ENCODE data around the gene HMCN1.

HMCN1 gene

GRCh38 chr1:185720633-185721272, 13.4 kb upstream of the HMCN1 start:
- ChIA-PET POLR2A (no interaction called here), CTCF (interaction anchor here (0.5 to 1.3 kb wide), 6 partner anchors 12 to 650 kb away, joined by 3 to 6 read pairs (median 4); partner anchors contain the start of gene HMCN1)
- no peak for TF ChIP-seq SUZ12 (IDR thresholded peaks at IDR 0.05)
- TF ChIP-seq ARNT (IDR thresholded peaks at IDR 0.05), result no peak
- TF ChIP-seq ZNF384 (IDR thresholded peaks at IDR 0.05), result no peak
- no peak for DNase-seq (ENCODE audit: extremely low spot score)

GRCh38 chr1:185721553-185721952, 12.6 kb upstream of the HMCN1 start:
- no peak for TF ChIP-seq CTBP1 (IDR thresholded peaks at IDR 0.05; ENCODE audit: borderline replicate concordance)
- TF ChIP-seq ZNF384 (IDR thresholded peaks at IDR 0.05), result no peak
- TF ChIP-seq TARDBP (IDR thresholded peaks at IDR 0.05), result no peak
- no peak for TF ChIP-seq ELF4 (IDR thresholded peaks at IDR 0.05)
- no peak for TF ChIP-seq FOXK2 (IDR thresholded peaks at IDR 0.05)
- no peak for TF ChIP-seq BHLHE40 (IDR thresholded peaks at IDR 0.05; ENCODE audit: borderline replicate concordance)
- TF ChIP-seq FOXA1 (IDR thresholded peaks at IDR 0.05), result no peak
- TF ChIP-seq SUZ12 (IDR thresholded peaks at IDR 0.05), result no peak
- TF ChIP-seq PKNOX1 (IDR thresholded peaks at IDR 0.05), result no peak
- TF ChIP-seq LEF1 (IDR thresholded peaks at IDR 0.05; ENCODE audit: borderline replicate concordance), result no peak
- TF ChIP-seq NFRKB (IDR thresholded peaks at IDR 0.05), result no peak
- no peak for TF ChIP-seq FOXM1 (IDR thresholded peaks at IDR 0.05; ENCODE audit: borderline replicate concordance)
- TF ChIP-seq ARNT (IDR thresholded peaks at IDR 0.05), result no peak
- TF ChIP-seq SP1 (IDR thresholded peaks at IDR 0.05), result no peak
- no peak for TF ChIP-seq L3MBTL2 (conservative IDR thresholded peaks at IDR 0.05)
- TF ChIP-seq HDGF (IDR thresholded peaks at IDR 0.05; ENCODE audit: borderline replicate concordance), result no peak
- POLR2A ChIA-PET, result no interaction called here
- DNase-seq (ENCODE audit: extremely low spot score), result no peak
- CTCF ChIA-PET, result no interaction called here

- CTCF ChIA-PET, result no interaction called here
- no peak for TF ChIP-seq L3MBTL2 (conservative IDR thresholded peaks at IDR 0.05)
- no peak for TF ChIP-seq FOXK2 (IDR thresholded peaks at IDR 0.05)
- TF ChIP-seq FOXA1 (IDR thresholded peaks at IDR 0.05), result no peak
- no peak for TF ChIP-seq TARDBP (IDR thresholded peaks at IDR 0.05)
- TF ChIP-seq CTBP1 (IDR thresholded peaks at IDR 0.05; ENCODE audit: borderline replicate concordance), result no peak
- no peak for TF ChIP-seq HDGF (IDR thresholded peaks at IDR 0.05; ENCODE audit: borderline replicate concordance)
- no peak for TF ChIP-seq FOXM1 (IDR thresholded peaks at IDR 0.05; ENCODE audit: borderline replicate concordance)
- TF ChIP-seq LEF1 (IDR thresholded peaks at IDR 0.05; ENCODE audit: borderline replicate concordance), result no peak
- TF ChIP-seq SUZ12 (IDR thresholded peaks at IDR 0.05), result no peak
- TF ChIP-seq ZNF384 (IDR thresholded peaks at IDR 0.05), result no peak
- POLR2A ChIA-PET, result no interaction called here
- DNase-seq (ENCODE audit: extremely low spot score), result no peak
These were observed 12.1 kb upstream of the HMCN1 start for GRCh38 chr1:185722098-185722497.

- CTCF ChIA-PET, result no interaction called here
- POLR2A ChIA-PET, result no interaction called here
- no peak for TF ChIP-seq PKNOX1 (IDR thresholded peaks at IDR 0.05)
- no peak for TF ChIP-seq L3MBTL2 (conservative IDR thresholded peaks at IDR 0.05)
- no peak for TF ChIP-seq FOXK2 (IDR thresholded peaks at IDR 0.05)
- TF ChIP-seq HDGF (IDR thresholded peaks at IDR 0.05; ENCODE audit: borderline replicate concordance), result no peak
- TF ChIP-seq BHLHE40 (IDR thresholded peaks at IDR 0.05; ENCODE audit: borderline replicate concordance), result no peak
- TF ChIP-seq TARDBP (IDR thresholded peaks at IDR 0.05), result no peak
- TF ChIP-seq FOXM1 (IDR thresholded peaks at IDR 0.05; ENCODE audit: borderline replicate concordance), result no peak
- TF ChIP-seq CTBP1 (IDR thresholded peaks at IDR 0.05; ENCODE audit: borderline replicate concordance), result no peak
- no peak for TF ChIP-seq ARNT (IDR thresholded peaks at IDR 0.05)
- TF ChIP-seq ELF4 (IDR thresholded peaks at IDR 0.05), result no peak
- TF ChIP-seq FOXA1 (IDR thresholded peaks at IDR 0.05), result no peak
- no peak for TF ChIP-seq SP1 (IDR thresholded peaks at IDR 0.05)
- no peak for TF ChIP-seq SUZ12 (IDR thresholded peaks at IDR 0.05)
- TF ChIP-seq ZNF384 (IDR thresholded peaks at IDR 0.05), result no peak
- TF ChIP-seq LEF1 (IDR thresholded peaks at IDR 0.05; ENCODE audit: borderline replicate concordance), result no peak
- TF ChIP-seq NFRKB (IDR thresholded peaks at IDR 0.05), result no peak
- DNase-seq (ENCODE audit: extremely low spot score), result no peak
These were observed 6.5 kb upstream of the HMCN1 start for GRCh38 chr1:185727726-185728125.

GRCh38 chr1:185731446-185731845, 2.7 kb upstream of the HMCN1 start:
- DNase-seq (ENCODE audit: extremely low spot score), result no peak
- CTCF ChIA-PET, result no interaction called here
- POLR2A ChIA-PET, result no interaction called here
- TF ChIP-seq FOXA1 (IDR thresholded peaks at IDR 0.05), result no peak
- TF ChIP-seq ELF4 (IDR thresholded peaks at IDR 0.05), result no peak
- no peak for TF ChIP-seq HDGF (IDR thresholded peaks at IDR 0.05; ENCODE audit: borderline replicate concordance)
- TF ChIP-seq SUZ12 (IDR thresholded peaks at IDR 0.05), result no peak
- no peak for TF ChIP-seq L3MBTL2 (conservative IDR thresholded peaks at IDR 0.05)
- TF ChIP-seq TARDBP (IDR thresholded peaks at IDR 0.05), result no peak
- TF ChIP-seq LEF1 (IDR thresholded peaks at IDR 0.05; ENCODE audit: borderline replicate concordance), result no peak
- TF ChIP-seq SP1 (IDR thresholded peaks at IDR 0.05), result no peak
- TF ChIP-seq FOXM1 (IDR thresholded peaks at IDR 0.05; ENCODE audit: borderline replicate concordance), result no peak
- no peak for TF ChIP-seq BHLHE40 (IDR thresholded peaks at IDR 0.05; ENCODE audit: borderline replicate concordance)
- no peak for TF ChIP-seq ARNT (IDR thresholded peaks at IDR 0.05)
- no peak for TF ChIP-seq ZNF384 (IDR thresholded peaks at IDR 0.05)
- TF ChIP-seq NFRKB (IDR thresholded peaks at IDR 0.05), result no peak
- no peak for TF ChIP-seq CTBP1 (IDR thresholded peaks at IDR 0.05; ENCODE audit: borderline replicate concordance)
- no peak for TF ChIP-seq FOXK2 (IDR thresholded peaks at IDR 0.05)
- TF ChIP-seq PKNOX1 (IDR thresholded peaks at IDR 0.05), result no peak

- TF ChIP-seq FOXK2 (IDR thresholded peaks at IDR 0.05) (no peak), FOXA1 (IDR thresholded peaks at IDR 0.05) (no peak), CTBP1 (IDR thresholded peaks at IDR 0.05; ENCODE audit: borderline replicate concordance) (no peak), PKNOX1 (IDR thresholded peaks at IDR 0.05) (peak; percentile 96)
- peak; percentile 41 for DNase-seq (ENCODE audit: extremely low spot score)
- ChIA-PET POLR2A (no interaction called here), CTCF (interaction anchor here (0.8 to 1.2 kb wide), 2 partner anchors 13 to 81 kb away, joined by 3 to 4 read pairs; no protein-coding TSS in a partner anchor)
These were observed 1.2 kb upstream of the HMCN1 start for GRCh38 chr1:185732951-185733350.
